HepG2 (cell line): ENCODE data around the gene ERF. TPM values are rescaled to one million over a fixed set of nuclear protein-coding genes. Genes with fewer than 3 reads are reported as not detected.

ENCODE experiments used
- ATM ChIP-seq: fragments of 450-650 bp; IDR thresholded peaks from 2 replicates; pipeline ENCODE4 v1.7.1; 2017; ENCODE audit warnings: mild to moderate bottlenecking, borderline replicate concordance
- BORCS8-MEF2B ChIP-seq: sonication (generic); formaldehyde crosslinking; IDR thresholded peaks from 2 replicates; pipeline ENCODE4 v1.8.0; 2022; ENCODE audit warnings: mild to moderate bottlenecking, missing genetic modification reagents
- CAMTA2 ChIP-seq: sonication (generic); formaldehyde crosslinking; IDR thresholded peaks from 2 replicates; pipeline ENCODE4 v1.4.0; 2020; ENCODE audit warnings: mild to moderate bottlenecking, missing genetic modification reagents, borderline replicate concordance
- CHCHD3 ChIP-seq: sonication (generic); formaldehyde crosslinking; IDR thresholded peaks from 2 replicates; pipeline ENCODE4 v1.8.0; 2022; ENCODE audit warnings: mild to moderate bottlenecking, missing genetic modification reagents, moderate library complexity
- DR1 ChIP-seq: sonication (generic); formaldehyde crosslinking; IDR thresholded peaks from 2 replicates; pipeline ENCODE4 v1.8.0; 2021; ENCODE audit warnings: mild to moderate bottlenecking, missing genetic modification reagents, inconsistent platforms
- GTF2F1 ChIP-seq: fragments of 150-350 bp; IDR thresholded peaks from 2 replicates; pipeline ENCODE4 v1.6.1; 2014; ENCODE audit warnings: low read length
- MIER3 ChIP-seq: IDR thresholded peaks from 2 replicates; pipeline ENCODE4 v1.6.1; 2016; ENCODE audit warnings: missing compliant biosample characterization, borderline replicate concordance
- MXD3 ChIP-seq: IDR thresholded peaks from 2 replicates; pipeline ENCODE4 v1.6.1; 2016; ENCODE audit warnings: mild to moderate bottlenecking, missing biosample characterization, missing genetic modification reagents
- NCOA1 ChIP-seq: sonication (generic); formaldehyde crosslinking; IDR thresholded peaks from 2 replicates; pipeline ENCODE4 v1.9.0; 2021; ENCODE audit warnings: missing genetic modification reagents
- NFYB ChIP-seq: sonication (generic); formaldehyde crosslinking; IDR thresholded peaks from 2 replicates; pipeline ENCODE4 v1.4.0; 2020; ENCODE audit warnings: missing genetic modification reagents
- NPAS2 ChIP-seq: sonication (generic); formaldehyde crosslinking; IDR thresholded peaks from 2 replicates; pipeline ENCODE4 v1.8.0; 2022; ENCODE audit warnings: mild to moderate bottlenecking, missing genetic modification reagents, borderline replicate concordance
- PATZ1 ChIP-seq: sonication (generic); formaldehyde crosslinking; IDR thresholded peaks from 2 replicates; pipeline ENCODE4 v1.4.0; 2020; ENCODE audit warnings: missing genetic modification reagents
- RAD21 ChIP-seq: fragments of 450-650 bp; formaldehyde crosslinking; IDR thresholded peaks from 2 replicates; pipeline ENCODE4 v1.5.0; 2020; ENCODE audit warnings: mild to moderate bottlenecking
- SAP130 ChIP-seq: IDR thresholded peaks from 2 replicates; pipeline ENCODE4 v1.6.1; 2016; ENCODE audit warnings: low read depth
- SMAD1 ChIP-seq: sonication (generic); formaldehyde crosslinking; IDR thresholded peaks from 2 replicates; pipeline ENCODE4 v1.4.0; 2020; ENCODE audit warnings: missing genetic modification reagents, low read depth, mild to moderate bottlenecking, borderline replicate concordance
- TOPORS ChIP-seq: sonication (generic); formaldehyde crosslinking; IDR thresholded peaks from 2 replicates; pipeline ENCODE4 v1.8.0; 2023; ENCODE audit warnings: mild to moderate bottlenecking, missing genetic modification reagents
- ZFP90 ChIP-seq: sonication (generic); formaldehyde crosslinking; IDR thresholded peaks from 2 replicates; pipeline ENCODE4 v1.8.0; 2022; ENCODE audit warnings: missing genetic modification reagents, mild to moderate bottlenecking, inconsistent platforms, borderline replicate concordance
- ZNF484 ChIP-seq: sonication (generic); formaldehyde crosslinking; IDR thresholded peaks from 2 replicates; pipeline ENCODE4 v1.5.1; 2020; ENCODE audit warnings: mild to moderate bottlenecking, low read depth, missing genetic modification reagents, borderline replicate concordance
- ZNF543 ChIP-seq: sonication (generic); formaldehyde crosslinking; IDR thresholded peaks from 2 replicates; pipeline ENCODE4 v1.4.0; 2020; ENCODE audit warnings: mild to moderate bottlenecking, missing genetic modification reagents
- ZNF564 ChIP-seq: sonication (generic); formaldehyde crosslinking; IDR thresholded peaks from 2 replicates; pipeline ENCODE4 v1.8.1; 2023; ENCODE audit warnings: mild to moderate bottlenecking, missing genetic modification reagents
- ZNF790 ChIP-seq: sonication (generic); formaldehyde crosslinking; IDR thresholded peaks from 2 replicates; pipeline ENCODE4 v1.8.0; 2022; ENCODE audit warnings: missing genetic modification reagents, mild to moderate bottlenecking, borderline replicate concordance
- polyA plus RNA-seq, 8 experiments: library from polyadenylated mRNA; depleted of rRNA in 3 of 8; stranded (reverse) in 7 of 8; unstranded in 1 of 8; fragments of >200 nt; fragmentation: Illumina TruSeq in 4 of 8; extraction: Trizol in 4 of 8; gene quantifications; 2 replicates each; pipeline versions ENCODE4 v1.2.1 to v1.2.3, GENCODE V29; 2011 to 2016; ENCODE audit warnings: low read depth in 4 of 8, missing spikeins in 1 of 8, mixed read lengths in 1 of 8; ENCODE audit not compliant: insufficient read depth in 1 of 8
- total RNA-seq, 5 experiments: library from RNA; depleted of rRNA; stranded (reverse); fragments of >200 nt; fragmentation: Illumina TruSeq; extraction: Trizol; gene quantifications; 2 replicates each; pipeline ENCODE4 v1.2.3, GENCODE V29; 2016; ENCODE audit warnings: low read depth in 1 of 5
- TF ChIP-seq, protein P1 (sequence below): sonication (generic); formaldehyde crosslinking; IDR thresholded peaks from 2 replicates; pipeline ENCODE4 v1.8.0; 2022; ENCODE audit warnings: mild to moderate bottlenecking, missing genetic modification reagents, moderate library complexity
- TF ChIP-seq, protein P2 (sequence below): sonication (generic); formaldehyde crosslinking; IDR thresholded peaks from 2 replicates; pipeline ENCODE4 v1.4.0; 2020; ENCODE audit warnings: mild to moderate bottlenecking, low read depth, missing genetic modification reagents
- TF ChIP-seq, protein P3 (sequence below): sonication (generic); formaldehyde crosslinking; IDR thresholded peaks from 2 replicates; pipeline ENCODE4 v1.5.1; 2020; ENCODE audit warnings: missing genetic modification reagents, mild to moderate bottlenecking, borderline replicate concordance

ERF gene
- total and polyA plus RNA-seq, 2 of the 13 experiments (the other 11 are each of a cell fraction or from before 2014, with no cell fraction given), result 67.1 to 69.9 TPM

DNA sequence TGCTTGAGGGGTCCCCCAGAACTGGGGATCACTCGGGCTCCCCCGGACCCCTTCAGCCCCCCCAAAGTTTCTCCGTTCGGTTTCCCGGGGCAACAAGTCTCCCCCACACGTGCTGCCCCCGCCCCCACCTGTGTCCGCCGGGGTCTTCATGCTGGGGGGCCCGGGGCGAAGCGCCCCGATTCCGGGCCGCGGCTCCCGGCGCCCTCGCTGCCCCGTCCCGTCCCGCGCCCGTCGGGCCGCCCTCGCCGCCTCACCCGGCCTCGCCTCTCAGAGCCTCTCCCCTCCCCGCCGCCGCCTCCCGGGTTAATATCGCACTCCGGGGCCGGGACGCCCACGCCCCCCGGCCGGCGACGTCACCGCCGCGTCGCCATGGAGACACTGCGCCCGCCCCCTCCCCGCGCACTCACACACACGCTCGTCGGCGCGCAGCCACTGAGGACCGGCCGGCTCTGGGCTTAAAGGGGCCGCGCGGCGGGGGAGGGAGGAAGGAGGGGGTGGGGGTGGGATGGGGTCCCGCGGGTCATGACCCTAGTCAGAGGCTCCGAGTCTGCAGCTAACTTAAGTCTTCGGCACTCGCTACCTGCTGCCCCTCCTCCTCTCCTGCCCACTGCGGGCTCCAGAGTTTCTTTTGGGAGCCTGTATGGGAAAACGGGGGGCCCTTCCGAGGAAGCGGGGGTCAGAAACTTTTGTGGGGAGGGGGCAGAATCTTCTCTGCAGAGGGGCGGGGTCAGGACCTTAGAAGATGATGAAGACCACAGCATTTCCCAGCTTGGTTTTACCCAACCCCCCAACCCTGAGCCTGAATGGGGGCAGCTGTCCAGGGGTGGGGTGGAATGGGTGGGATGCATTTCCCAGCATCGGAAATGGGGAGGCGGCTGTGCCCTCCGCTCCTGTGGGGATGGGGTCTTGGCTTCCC, at the start of gene ERF (continued):
- no peak for TF ChIP-seq CAMTA2 (CRISPR knock-in tag)
- 0 out of 2 replicates have a peak, but pooled peaks have one; percentile 42 for TF ChIP-seq MIER3 (CRISPR knock-in tag)
- TF ChIP-seq NCOA1 (CRISPR knock-in tag), result no peak
- TF ChIP-seq, protein P1, sequence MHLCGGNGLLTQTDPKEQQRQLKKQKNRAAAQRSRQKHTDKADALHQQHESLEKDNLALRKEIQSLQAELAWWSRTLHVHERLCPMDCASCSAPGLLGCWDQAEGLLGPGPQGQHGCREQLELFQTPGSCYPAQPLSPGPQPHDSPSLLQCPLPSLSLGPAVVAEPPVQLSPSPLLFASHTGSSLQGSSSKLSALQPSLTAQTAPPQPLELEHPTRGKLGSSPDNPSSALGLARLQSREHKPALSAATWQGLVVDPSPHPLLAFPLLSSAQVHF (CRISPR knock-in tag), result no peak
- peak; percentile 28; the same call in 1 of the 2 replicates for TF ChIP-seq NFYB (CRISPR knock-in tag)
- no peak for TF ChIP-seq NPAS2 (CRISPR knock-in tag)
- no peak for TF ChIP-seq ZNF564 (CRISPR knock-in tag)
- TF ChIP-seq PATZ1 (CRISPR knock-in tag), result peak; percentile 91
- no peak for TF ChIP-seq ATM
- TF ChIP-seq, protein P2, sequence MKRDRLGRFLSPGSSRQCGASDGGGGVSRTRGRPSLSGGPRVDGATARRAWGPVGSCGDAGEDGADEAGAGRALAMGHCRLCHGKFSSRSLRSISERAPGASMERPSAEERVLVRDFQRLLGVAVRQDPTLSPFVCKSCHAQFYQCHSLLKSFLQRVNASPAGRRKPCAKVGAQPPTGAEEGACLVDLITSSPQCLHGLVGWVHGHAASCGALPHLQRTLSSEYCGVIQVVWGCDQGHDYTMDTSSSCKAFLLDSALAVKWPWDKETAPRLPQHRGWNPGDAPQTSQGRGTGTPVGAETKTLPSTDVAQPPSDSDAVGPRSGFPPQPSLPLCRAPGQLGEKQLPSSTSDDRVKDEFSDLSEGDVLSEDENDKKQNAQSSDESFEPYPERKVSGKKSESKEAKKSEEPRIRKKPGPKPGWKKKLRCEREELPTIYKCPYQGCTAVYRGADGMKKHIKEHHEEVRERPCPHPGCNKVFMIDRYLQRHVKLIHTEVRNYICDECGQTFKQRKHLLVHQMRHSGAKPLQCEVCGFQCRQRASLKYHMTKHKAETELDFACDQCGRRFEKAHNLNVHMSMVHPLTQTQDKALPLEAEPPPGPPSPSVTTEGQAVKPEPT (CRISPR knock-in tag), result peak; percentile 64; the same call in 1 of the 2 replicates
- TF ChIP-seq, protein P3, sequence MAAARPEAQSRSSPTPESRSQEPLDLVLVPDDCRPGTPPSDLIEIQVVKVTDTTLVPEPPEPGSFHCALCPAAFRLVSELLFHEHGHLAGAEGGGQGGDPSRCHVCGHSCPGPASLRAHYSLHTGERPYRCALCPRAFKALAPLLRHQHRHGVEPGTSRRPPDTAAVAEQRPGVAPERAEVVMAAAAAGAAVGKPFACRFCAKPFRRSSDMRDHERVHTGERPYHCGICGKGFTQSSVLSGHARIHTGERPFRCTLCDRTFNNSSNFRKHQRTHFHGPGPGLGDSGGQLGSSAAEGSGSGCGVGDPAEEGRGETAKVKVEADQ (CRISPR knock-in tag), result no peak
- TF ChIP-seq CHCHD3 (CRISPR knock-in tag), result no peak
- TF ChIP-seq ZNF790, result peak; percentile 49; the same call in 1 of the 2 replicates
- peak; percentile 90; the same call in 1 of the 2 replicates for TF ChIP-seq DR1 (CRISPR knock-in tag)
- TF ChIP-seq RAD21 (CRISPR knock-in tag), result peak; percentile 35; the same call in 1 of the 2 replicates
- TF ChIP-seq SMAD1 (CRISPR knock-in tag), result no peak
- TF ChIP-seq ZNF543 (CRISPR knock-in tag), result no peak
- peak; percentile 90 for TF ChIP-seq SAP130 (CRISPR knock-in tag)
- 0 out of 2 replicates have a peak, but pooled peaks have one; percentile 8 for TF ChIP-seq BORCS8-MEF2B (CRISPR knock-in tag)
- no peak for TF ChIP-seq ZFP90 (CRISPR knock-in tag)
- TF ChIP-seq GTF2F1, result no peak
- TF ChIP-seq MXD3 (CRISPR knock-in tag), result no peak
- no peak for TF ChIP-seq ZNF484 (CRISPR knock-in tag)
- 0 out of 2 replicates have a peak, but pooled peaks have one; percentile 11 for TF ChIP-seq TOPORS
